ENCODE data around the gene MAMSTR.

DNA sequence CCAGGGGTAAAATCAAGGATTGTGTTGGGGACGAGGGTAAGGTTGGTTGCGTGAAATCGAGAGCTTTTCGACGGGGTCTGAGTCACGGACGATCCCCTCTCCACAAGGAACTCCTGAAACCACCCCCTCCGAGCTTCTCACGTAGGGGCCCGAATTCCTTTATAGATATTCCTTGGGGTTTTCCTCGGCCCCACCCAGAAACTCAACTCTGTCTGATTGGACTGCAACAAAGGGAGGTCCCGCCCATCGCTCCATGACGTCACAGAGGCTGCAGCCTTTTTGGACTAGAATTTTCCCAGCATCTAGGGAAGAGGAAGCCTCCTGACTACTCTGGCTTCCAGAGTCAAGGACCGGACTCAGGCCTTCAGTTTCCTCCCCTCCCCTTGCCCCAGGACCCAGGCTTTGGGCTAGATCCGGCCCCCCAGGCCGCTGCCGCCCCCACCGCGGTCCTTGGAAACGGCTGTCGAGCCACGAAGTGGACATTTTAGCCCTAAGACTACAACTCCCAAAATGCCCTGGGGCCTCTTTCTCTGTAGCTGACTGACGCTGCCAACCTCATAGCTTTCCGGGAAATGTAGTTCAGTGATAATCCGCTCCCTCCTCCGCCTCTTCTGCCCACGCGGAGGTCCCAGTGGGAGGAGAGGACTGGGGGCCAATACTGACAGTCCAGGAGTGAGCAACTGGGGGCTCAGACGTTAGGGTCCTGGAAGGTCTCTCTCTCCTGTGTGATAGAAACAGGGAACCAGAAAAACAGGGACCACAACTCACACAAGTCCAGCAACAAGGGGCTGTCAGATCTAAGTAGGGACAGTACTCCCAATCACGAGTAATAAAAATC lies 27.4 kb upstream of the MAMSTR start, which contains the start of gene IZUMO1:
- TF ChIP-seq TCF7L2 (IDR thresholded peaks at IDR 0.05; ENCODE audit: borderline replicate concordance, low read depth, low read length): no peak
- TF ChIP-seq, protein P1, sequence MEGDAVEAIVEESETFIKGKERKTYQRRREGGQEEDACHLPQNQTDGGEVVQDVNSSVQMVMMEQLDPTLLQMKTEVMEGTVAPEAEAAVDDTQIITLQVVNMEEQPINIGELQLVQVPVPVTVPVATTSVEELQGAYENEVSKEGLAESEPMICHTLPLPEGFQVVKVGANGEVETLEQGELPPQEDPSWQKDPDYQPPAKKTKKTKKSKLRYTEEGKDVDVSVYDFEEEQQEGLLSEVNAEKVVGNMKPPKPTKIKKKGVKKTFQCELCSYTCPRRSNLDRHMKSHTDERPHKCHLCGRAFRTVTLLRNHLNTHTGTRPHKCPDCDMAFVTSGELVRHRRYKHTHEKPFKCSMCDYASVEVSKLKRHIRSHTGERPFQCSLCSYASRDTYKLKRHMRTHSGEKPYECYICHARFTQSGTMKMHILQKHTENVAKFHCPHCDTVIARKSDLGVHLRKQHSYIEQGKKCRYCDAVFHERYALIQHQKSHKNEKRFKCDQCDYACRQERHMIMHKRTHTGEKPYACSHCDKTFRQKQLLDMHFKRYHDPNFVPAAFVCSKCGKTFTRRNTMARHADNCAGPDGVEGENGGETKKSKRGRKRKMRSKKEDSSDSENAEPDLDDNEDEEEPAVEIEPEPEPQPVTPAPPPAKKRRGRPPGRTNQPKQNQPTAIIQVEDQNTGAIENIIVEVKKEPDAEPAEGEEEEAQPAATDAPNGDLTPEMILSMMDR (tag by site-specific recombination; IDR thresholded peaks at IDR 0.05): no peak
- TF ChIP-seq, protein P2, sequence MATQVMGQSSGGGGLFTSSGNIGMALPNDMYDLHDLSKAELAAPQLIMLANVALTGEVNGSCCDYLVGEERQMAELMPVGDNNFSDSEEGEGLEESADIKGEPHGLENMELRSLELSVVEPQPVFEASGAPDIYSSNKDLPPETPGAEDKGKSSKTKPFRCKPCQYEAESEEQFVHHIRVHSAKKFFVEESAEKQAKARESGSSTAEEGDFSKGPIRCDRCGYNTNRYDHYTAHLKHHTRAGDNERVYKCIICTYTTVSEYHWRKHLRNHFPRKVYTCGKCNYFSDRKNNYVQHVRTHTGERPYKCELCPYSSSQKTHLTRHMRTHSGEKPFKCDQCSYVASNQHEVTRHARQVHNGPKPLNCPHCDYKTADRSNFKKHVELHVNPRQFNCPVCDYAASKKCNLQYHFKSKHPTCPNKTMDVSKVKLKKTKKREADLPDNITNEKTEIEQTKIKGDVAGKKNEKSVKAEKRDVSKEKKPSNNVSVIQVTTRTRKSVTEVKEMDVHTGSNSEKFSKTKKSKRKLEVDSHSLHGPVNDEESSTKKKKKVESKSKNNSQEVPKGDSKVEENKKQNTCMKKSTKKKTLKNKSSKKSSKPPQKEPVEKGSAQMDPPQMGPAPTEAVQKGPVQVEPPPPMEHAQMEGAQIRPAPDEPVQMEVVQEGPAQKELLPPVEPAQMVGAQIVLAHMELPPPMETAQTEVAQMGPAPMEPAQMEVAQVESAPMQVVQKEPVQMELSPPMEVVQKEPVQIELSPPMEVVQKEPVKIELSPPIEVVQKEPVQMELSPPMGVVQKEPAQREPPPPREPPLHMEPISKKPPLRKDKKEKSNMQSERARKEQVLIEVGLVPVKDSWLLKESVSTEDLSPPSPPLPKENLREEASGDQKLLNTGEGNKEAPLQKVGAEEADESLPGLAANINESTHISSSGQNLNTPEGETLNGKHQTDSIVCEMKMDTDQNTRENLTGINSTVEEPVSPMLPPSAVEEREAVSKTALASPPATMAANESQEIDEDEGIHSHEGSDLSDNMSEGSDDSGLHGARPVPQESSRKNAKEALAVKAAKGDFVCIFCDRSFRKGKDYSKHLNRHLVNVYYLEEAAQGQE (tag by site-specific recombination; IDR thresholded peaks at IDR 0.05): no peak
- no peak for TF ChIP-seq OSR2 (tag by site-specific recombination; IDR thresholded peaks at IDR 0.05)
